NT2/D1 (cell line): Measurements from ENCODE around the gene B3GNT4.

Source experiments
- SUZ12 ChIP-seq: IDR thresholded peaks from 2 replicates; pipeline ENCODE4 v1.6.1; 2011; ENCODE audit not compliant: insufficient read length, insufficient read depth; ENCODE audit errors: extremely low read depth
- YY1 ChIP-seq: IDR thresholded peaks from 2 replicates; pipeline ENCODE4 v1.6.1; 2011; ENCODE audit not compliant: insufficient read length, insufficient read depth
- ZNF274 ChIP-seq: IDR thresholded peaks from 2 replicates; pipeline ENCODE4 v1.6.1; 2011; ENCODE audit warnings: mild to moderate bottlenecking, low read depth, low read length

- TF ChIP-seq ZNF274 (no peak), SUZ12 (no peak), YY1 (no peak)
These were observed 5.9 kb upstream of the B3GNT4 start for GRCh38 chr12:122197612-122197966.
